Activated CD4-positive, alpha-beta T cell treated with anti-CD3 and anti-CD28 coated beads, Interleukin-2, Interleukin-4, amounts not matched to agents 100 ng/mL and 50 ng/mL, durations not matched to agents 16 hours and 8 hours (primary cell): ENCODE results near the gene ANOS1.
"Not testable (repeated sequence)": the region's sequence is repeated elsewhere in the genome, so short reads cannot be mapped to it uniquely, and the experiment has no call there.

Experiments used
- DNase-seq: peaks from one replicate; pipeline ENCODE4 v3.0.0-alpha.2; 2020; ENCODE audit warnings: low spot score

ANOS1 gene

GRCh38 chrX:8731559-8732395 lies at the start of gene ANOS1:
Gene ANOS1 (minus strand): TSS chrX:8732137. CDS start chrX:8732036, 101 bp downstream.
- DNase-seq, result no peak

GRCh38 chrX:8773117-8773516 lies 41.2 kb upstream of the ANOS1 start:
- DNase-seq, result no peak

GRCh38 chrX:8760021-8760420 lies 28.1 kb upstream of the ANOS1 start:
- DNase-seq, result no peak

- not testable (repeated sequence) for DNase-seq
Measured at GRCh38 chrX:8758706-8759105, 26.8 kb upstream of the ANOS1 start.

GRCh38 chrX:8757609-8758389 lies 25.9 kb upstream of the ANOS1 start:
- DNase-seq, result not testable (repeated sequence)

GRCh38 chrX:8755813-8756212 lies 23.9 kb upstream of the ANOS1 start:
- DNase-seq, result no peak

- DNase-seq, result no peak
Measured at GRCh38 chrX:8755116-8755515, 23.2 kb upstream of the ANOS1 start.

GRCh38 chrX:8749697-8750096 lies 17.8 kb upstream of the ANOS1 start:
- DNase-seq, result no peak

GRCh38 chrX:8748855-8749254 lies 16.9 kb upstream of the ANOS1 start:
- peak; percentile 23 for DNase-seq

GRCh38 chrX:8743126-8743732 lies 11.3 kb upstream of the ANOS1 start:
- peak; percentile 58 for DNase-seq

GRCh38 chrX:8741981-8742380 lies 10.0 kb upstream of the ANOS1 start:
- no peak for DNase-seq

GRCh38 chrX:8738588-8739189 lies 6.8 kb upstream of the ANOS1 start:
- peak; percentile 23 for DNase-seq

GRCh38 chrX:8737883-8738282 lies 5.9 kb upstream of the ANOS1 start:
- DNase-seq, result no peak

- no peak for DNase-seq
Measured at GRCh38 chrX:8730812-8731558, 952 bp downstream of the ANOS1 start.

- no peak for DNase-seq
Measured at GRCh38 chrX:8729811-8730210, 2.1 kb downstream of the ANOS1 start.

GRCh38 chrX:8728932-8729535 lies 2.9 kb downstream of the ANOS1 start:
- no peak for DNase-seq

GRCh38 chrX:8726031-8726652 lies 5.8 kb downstream of the ANOS1 start:
- DNase-seq, result no peak

GRCh38 chrX:8724300-8724699 lies 7.6 kb downstream of the ANOS1 start:
- DNase-seq, result no peak

- no peak for DNase-seq
Measured at GRCh38 chrX:8721536-8721935, 10.4 kb downstream of the ANOS1 start.

- no peak for DNase-seq
Measured at GRCh38 chrX:8720136-8720535, 11.8 kb downstream of the ANOS1 start.

- DNase-seq, result no peak
Measured at GRCh38 chrX:8717354-8717753, 14.6 kb downstream of the ANOS1 start.
